ENCODE measurements around the gene C9orf153. TPM values are rescaled to one million over a fixed set of nuclear protein-coding genes. Genes with fewer than 3 reads are reported as not detected.

The C9orf153 gene
- total RNA-seq, 1 donor from 2014 or later: not detected

DNA sequence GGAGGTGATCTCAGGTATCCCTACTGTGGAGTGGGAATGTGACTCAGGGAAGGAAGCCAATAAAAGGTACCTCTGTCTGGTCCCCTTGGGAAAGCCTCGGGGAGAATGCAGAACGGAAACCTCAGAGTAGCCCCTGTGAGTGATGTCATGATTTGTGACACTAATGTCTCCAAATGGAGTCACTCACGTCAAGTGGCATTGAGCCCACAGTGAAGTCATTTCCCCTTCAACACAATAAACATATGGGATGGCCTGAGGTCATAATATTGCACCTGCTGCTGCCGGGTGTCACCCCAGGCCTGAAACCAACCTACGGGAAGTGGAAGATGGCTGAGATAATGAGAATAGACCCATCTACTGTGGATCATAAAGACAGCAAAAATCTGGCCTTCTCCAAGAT is 84.2 kb downstream of the C9orf153 start:
- DNase-seq (ENCODE audit: low spot score in 2 of 2): no peak
- no peaks in the 10 kb centered on the region for H3K4me1 ChIP-seq
- no peak overlapping the region for H3K27ac ChIP-seq
- intact Hi-C loops (cut with DNase I): no loop called here
- no peaks in the 10 kb centered on the region for H3K27me3 ChIP-seq
- no peaks in the 10 kb centered on the region for H3K9me3 ChIP-seq
- TF ChIP-seq, protein P1, sequence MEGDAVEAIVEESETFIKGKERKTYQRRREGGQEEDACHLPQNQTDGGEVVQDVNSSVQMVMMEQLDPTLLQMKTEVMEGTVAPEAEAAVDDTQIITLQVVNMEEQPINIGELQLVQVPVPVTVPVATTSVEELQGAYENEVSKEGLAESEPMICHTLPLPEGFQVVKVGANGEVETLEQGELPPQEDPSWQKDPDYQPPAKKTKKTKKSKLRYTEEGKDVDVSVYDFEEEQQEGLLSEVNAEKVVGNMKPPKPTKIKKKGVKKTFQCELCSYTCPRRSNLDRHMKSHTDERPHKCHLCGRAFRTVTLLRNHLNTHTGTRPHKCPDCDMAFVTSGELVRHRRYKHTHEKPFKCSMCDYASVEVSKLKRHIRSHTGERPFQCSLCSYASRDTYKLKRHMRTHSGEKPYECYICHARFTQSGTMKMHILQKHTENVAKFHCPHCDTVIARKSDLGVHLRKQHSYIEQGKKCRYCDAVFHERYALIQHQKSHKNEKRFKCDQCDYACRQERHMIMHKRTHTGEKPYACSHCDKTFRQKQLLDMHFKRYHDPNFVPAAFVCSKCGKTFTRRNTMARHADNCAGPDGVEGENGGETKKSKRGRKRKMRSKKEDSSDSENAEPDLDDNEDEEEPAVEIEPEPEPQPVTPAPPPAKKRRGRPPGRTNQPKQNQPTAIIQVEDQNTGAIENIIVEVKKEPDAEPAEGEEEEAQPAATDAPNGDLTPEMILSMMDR (IDR thresholded peaks at IDR 0.05): no peak
- no peak overlapping the region for H3K4me3 ChIP-seq
- H3K36me3 ChIP-seq: no peaks in the 10 kb centered on the region

Other genes with a start within 250 kb of the C9orf153 start
- 24.4 TPM for gene GOLM1, start 160.1 kb downstream of the C9orf153 start, total RNA-seq
- 20.6 TPM for gene ISCA1, start 22.9 kb upstream of the C9orf153 start, total RNA-seq
- gene TUT7, start 94.8 kb upstream of the C9orf153 start, total RNA-seq: 12.9 TPM